HG02642 (cell line): Measurements from ENCODE around the gene CGB3.
"Not testable (repeated sequence)": the region's sequence is repeated elsewhere in the genome, so short reads cannot be mapped to it uniquely, and the experiment has no call there.

Source experiments
- ATAC-seq: cut with Tn5 transposase; IDR thresholded peaks from one replicate; pipeline ENCODE4 v1.9.1; 2021; ENCODE audit warnings: mild to moderate bottlenecking; ENCODE audit not compliant: unreplicated experiment, poor library complexity

Gene CGB3

DNA sequence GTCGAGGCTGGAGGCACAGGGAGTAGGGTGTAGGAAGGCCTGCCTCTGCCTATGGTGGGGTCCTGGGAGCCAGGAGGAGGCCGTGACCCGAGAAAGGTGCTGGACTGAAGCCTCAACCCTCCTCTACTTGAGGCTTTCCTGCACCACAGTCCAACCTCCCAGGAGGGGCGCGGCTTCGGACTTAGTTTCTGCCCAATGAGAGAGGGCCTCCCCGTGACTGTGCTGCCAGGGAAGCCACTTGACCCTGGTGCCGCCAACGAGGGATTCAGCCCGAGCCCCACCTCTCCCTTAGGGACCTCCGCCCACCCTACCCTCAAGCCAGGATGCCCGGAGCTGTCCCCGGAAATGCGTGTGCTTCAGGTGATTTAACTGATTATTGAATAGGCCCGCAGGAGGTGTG, at the start of gene CGB3:
Gene CGB3, minus strand, starts transcription at position 101 of the 400 bp plus-strand sequence. CDS start 362 bp downstream, outside the sequence.
- not testable (repeated sequence) for ATAC-seq

DNA sequence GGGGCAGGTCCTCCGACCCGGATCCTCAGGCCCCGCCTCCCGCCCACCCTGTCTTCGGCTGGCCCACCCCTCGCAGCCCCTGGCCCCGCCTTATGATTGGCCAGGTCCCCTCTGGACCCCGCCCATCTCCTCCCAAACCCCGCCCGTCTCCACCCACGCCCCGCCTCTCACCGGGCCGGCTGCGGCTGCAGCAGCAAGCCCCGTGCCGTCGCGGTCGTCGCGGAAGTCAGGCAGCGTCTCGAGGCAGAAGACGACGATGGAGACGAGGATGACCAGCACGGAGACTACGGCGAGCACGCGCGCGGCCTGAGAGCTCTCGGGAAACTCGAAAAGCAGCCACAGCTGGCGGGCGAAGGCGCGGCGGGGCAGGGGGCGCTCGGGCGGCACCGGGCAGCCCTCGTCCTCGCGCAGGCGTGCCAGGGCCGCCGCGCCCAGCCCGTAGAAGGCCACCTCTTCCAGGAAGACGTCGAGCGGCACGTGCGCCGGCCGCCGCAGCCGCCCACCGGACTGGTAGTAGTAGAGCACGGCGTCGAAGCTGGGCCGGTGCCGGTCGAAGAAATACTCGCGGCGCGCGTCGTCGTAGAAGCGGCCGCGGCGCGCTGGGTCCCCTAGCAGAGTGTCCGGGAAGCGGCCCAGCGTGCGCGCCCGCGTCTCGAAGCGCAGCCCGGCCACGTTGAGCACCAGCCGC, 47.9 kb upstream of the CGB3 start:
- no peak for ATAC-seq

DNA sequence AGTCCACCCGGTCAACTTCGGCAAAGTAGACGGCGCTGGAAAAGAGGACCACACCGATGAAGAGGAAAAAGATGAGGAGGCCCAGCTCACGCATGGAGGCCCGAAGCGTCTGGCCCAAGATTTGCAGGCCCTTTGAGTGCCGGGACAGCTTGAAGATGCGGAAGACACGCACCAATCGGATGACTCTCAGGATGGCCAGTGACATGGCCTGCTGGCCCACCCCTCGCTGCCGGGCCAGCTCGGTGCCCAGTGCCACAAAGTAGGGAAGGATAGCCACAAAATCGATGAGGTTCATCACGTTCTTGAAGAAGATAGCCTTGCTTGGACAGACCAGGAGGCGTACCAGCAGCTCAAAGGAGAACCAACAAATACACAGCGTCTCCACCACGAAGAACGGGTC, 46.3 kb upstream of the CGB3 start:
- ATAC-seq, result no peak

DNA sequence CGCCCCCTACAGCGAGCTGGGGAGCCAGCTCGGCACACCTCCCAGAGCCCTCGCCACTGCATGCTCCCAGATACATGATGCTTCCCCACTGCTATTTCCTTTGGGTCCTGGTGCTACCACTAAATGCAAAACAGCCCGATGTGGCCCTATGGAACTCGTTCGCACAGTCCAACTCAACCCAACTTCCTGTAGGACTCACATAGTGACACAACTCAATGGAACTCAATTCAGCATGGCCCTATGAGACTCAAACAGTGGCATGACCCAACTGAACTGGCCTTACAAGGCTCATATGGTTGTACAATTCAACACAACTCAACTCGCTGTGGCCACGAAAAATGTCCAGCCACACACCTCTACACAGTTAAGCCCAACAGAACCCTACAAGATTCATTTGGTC, 44.9 kb upstream of the CGB3 start:
- ATAC-seq, result no peak

DNA sequence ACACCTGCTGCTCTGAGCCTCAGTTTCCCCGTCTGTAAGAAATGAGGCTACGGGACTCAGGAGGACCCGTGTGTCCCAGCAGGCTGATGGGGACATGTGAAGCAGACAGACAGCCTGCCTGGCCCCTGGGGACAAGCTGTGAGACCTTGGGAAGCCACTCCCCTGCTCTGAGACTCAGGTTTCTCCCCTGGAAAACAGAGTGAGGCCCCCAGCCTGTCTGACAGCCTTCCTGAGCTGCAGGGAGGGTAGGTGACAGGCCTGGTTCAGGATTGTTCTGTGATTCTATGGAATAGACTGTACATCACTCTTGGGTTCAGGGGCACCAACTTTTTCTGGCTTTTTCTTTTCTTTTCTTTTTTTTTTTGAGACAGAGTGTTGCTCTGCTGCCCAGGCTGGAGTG, 43.4 kb upstream of the CGB3 start:
- ATAC-seq, result no peak

DNA sequence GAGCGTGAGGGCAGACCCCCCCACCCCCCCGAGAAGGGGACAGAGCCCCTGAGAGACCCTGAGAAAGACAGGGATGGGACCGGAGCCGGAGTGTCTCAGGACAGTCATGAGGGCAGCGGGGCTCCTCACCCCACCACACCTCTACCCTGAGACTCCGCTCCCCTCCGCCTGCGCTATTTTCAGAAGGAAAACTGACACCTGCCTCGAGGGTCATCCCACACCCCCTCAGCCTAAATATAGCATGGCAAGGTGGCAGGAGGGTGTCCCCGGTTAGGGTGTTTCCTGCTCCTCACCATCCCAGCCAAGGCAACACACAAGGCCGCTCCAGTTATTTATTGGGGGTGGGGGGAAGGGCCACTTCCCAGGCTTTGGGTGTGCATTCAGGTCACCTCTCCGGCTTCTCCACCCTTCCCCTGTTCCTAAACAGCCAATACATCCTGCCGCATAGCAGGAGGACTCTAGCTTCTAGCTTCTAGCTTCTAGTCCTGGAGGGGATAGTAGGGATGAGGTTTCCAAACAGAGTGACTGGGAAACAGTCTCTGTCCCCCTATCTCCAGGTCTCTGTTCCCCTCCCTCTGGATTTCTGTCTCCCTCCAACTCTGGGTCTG, 41.9 kb upstream of the CGB3 start:
- ATAC-seq, result no peak

DNA sequence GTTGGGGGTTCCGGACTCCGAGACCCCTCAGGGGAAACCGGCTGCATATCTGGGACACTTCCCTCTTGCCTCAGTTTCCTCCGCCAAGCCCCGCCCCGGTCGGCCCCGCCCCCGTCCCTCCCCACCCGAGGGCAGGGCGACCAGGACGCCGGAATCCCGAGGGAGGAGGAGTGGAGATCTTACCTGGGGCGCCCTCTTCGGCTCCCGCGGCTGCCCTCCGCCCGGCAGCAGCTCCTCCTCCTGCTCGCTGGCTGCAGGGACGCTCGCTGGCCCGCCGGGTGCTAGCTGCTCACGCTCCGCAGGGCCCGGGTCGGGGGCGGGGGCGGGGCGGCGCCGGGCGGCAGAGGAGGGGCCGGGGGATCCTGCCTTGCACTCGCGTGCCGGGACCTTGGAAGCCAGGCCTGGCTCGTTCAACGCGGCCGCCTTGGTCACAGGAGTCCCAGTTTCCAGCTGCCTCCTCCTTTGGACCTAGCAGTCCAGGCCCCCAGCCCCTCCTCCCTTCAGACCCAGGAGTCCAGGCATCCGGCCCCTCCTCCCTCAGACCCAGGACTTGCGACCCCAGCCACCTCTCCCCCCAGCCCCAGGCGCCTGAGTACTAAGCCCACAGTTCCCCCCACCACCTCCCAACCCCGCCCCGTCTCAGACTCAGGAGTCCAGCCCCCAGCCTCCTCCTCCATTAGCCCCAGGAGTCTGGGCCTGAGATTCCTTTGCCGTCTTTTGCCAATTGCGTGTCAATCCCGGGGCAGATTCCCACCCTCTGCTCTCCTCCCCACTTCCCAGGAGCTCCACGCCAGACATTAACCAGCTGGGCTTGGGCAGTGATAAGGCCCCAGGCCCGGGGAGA, 40.9 kb upstream of the CGB3 start, which contains the start of gene NTF4:
Gene NTF4, minus strand, starts transcription at position 51 of the 844 bp plus-strand sequence. CDS start 2,821 bp downstream, outside the sequence.
- ATAC-seq, result no peak

DNA sequence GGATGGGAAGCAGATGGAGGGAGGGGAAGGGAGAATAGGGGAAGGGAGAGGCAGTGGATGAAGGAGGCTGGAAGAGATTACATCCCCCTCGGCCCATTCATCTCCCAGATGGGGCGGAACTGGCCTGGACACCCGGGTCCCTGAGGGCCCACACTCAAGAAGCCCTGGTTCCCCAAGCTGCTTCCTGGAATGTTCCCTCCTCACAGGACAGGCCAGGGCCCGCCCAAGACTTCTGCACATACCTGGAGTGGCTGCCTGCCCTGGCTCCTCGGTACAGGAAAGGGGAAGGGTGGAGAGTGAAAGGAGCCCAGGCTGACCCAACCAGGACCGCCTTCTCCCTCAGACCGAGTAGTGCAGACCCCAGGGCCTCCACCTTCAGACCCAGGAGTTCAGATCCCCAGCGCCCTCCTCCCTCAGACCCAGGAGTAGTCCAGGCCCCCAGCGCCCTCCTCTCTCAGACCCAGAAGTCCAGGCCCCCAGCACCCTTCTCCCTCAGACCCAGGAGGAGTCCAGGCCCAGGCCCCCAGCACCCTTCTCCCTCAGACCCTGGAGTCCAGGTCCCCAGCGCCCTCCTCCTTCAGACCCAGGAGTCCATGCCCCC, 40.0 kb upstream of the CGB3 start:
- no peak for ATAC-seq

DNA sequence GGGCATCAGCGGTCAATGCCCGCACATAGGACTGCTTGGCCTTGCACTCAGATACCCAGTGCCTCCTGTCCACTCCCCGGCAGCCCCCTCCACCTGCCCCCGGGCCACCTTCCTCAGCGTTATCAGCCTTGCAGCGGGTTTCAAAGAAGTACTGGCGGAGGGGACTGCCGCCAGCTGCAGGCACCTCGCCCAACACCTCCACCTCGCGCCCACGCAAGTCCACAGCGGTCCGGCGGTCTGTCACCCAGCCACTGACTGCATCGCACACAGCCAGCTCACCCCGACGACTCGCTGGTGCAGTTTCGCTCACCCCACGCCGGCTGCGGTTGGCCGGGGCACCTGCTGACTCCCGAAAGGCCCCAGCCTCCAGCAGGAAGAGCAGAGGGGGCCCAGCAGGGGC, 37.3 kb upstream of the CGB3 start:
- ATAC-seq, result no peak

DNA sequence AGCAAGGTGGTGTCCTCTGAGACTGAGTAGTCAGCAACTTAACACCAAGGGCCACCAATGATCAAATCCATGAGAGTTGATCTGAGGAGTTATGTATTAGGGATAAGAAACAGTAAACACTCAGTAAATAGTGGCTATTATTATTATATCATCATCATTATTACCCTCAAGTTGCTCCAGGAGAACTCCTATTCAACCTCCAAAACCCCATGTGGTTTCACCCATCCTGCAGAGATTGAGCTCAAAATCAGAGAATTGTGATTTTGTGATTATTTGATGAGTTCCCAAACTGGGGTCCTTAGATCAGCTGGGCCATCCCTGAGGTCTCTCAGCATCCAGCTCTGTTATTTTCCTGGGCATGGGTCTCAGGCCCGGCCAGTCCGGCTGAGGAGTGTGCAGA, 36.9 kb upstream of the CGB3 start:
- ATAC-seq, result no peak

DNA sequence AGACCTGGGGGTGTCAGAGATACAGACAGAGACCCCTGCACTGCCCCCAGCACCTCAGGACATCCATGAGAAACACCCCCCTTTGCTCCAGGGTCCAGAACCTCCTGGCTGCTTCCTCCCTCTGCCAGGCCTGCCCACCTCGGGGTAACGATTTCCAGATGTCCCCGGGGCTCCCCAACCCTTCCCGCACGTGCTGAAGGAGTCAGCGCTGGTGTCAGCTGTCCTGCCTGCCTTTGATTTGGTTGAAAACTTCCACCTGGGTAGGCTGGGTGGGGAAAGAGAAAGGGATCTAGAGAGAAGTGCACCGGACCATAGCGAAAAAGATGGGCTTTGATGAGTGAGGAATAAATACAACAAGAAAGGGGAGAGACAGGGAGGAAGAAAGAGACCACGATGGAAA, 34.9 kb upstream of the CGB3 start:
- no peak for ATAC-seq

DNA sequence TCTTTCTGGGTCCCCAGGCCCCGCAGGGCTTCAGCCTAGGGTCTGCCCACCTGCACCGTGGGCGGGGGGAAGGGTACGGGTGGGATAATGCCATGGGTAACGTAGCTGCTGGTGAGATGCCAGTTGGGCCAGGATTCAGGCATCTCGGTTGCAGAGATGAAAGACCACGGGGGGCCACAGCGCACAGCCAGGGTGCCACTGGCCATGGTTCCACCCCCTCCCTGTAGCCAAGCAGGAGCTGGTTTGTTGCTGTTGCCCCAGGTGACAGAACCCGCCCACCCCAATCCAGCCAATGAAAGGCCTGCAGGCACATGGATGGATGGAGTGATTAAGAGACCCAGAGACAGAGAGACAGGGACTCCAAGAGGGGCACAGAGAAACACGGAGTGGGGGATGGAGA, 34.4 kb upstream of the CGB3 start:
- ATAC-seq, result no peak

DNA sequence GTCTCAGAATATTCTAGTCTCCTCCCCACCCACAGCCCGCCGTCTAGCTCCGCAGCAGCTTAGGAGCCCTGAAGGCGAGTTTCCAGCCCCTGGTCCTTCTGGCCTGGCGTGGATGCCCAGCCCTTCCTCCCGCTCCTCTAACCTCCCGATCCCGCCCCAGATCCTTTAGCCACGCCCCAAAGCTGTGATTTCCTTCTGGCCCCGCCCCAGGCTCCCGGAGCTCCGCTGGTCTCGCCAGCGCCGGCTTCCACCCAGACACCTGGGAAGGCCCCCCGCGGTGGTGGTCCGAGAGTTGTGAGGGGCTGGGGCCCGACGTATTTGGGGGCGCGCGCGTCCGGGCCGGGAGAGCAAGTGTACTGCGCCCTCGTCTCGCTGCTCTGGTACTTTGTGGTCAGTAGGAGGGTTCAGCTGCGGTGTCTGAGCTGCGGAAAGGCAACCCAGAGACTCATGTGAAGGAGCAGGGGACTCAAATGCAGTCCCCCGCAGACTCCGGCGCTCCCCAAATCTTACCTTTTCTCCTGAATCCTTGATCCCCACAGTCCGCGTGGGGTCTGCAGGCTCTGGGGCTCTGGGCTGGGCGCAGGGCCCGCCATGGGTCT, 33.6 kb upstream of the CGB3 start, which contains the start of gene CGB7:
Gene CGB7, minus strand, starts transcription at position 114 of the 599 bp plus-strand sequence. CDS start 2,374 bp downstream, outside the sequence.
- no peak for ATAC-seq

DNA sequence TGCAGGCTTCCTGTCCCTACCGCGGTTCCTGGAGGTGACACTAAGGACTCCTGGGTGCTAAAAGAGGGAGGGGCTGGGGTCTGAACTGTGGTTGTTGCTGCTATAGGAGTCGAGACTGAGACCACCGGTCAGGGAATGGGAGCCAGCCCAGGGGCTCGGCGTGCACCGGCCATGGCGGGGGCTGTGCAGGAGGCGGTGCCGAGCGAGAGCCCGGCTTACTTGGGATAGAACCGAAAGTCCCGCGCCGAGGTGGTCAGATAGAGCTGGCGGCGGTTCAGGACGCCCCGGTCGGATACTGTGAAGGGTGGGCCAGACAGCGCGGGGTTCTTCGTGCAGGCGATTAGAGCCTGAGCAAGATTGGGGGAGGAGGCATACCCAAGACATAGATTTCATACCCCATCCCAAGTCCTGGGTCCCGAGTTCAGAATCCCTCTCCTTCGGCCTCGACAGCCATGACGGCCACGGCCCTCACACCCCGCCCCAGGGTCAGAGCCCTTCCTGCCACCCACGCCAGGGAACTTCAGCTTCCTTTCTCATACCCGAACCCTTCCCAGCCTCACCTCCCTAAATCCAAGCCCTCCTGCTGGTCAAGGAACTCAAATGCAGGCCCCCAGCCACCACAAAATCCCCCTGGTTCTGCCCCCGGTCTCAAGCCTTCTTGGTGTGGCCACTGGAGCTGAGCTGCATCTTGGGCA, 32.9 kb upstream of the CGB3 start:
- ATAC-seq, result not testable (repeated sequence)

DNA sequence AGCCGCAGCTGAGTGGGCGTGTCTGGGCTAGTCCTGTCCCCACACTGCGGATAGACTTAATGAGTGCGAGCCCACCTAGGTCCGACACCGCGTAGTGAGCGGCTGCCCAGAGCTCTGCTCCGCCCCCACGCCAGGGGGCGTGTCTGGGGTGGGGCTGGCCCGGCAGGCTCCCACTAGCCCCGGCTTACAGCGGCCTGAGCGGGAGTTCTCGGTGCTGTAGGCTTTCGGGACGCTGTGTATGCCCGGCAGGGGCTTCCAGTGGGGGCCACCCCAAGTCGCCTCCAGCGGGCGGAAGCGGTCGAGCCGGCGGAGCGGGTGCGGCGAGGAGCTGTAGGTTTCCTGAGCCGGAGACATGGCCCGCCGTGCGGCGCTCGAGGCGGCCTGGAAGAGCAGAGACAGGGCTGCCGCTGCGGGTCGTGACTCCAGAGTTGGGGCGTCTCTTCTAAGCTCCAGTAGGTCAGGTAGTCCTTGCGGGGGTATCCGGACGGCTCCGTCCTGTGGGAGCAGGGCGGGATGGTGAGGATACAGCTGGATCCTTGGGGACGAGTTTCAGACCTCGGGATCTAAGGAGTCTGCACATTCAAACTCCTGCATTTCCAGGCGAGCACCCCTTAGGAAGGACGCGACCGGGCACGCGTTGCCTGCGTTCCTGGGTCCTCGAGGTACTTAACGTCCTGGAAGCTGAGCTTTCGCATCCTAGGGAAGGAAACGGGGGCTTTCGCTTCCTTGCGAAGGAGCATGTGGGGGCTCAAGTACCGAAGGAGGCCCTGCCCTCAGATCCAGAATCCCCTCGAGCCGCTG, 32.2 kb upstream of the CGB3 start:
- peak; percentile 68 for ATAC-seq

DNA sequence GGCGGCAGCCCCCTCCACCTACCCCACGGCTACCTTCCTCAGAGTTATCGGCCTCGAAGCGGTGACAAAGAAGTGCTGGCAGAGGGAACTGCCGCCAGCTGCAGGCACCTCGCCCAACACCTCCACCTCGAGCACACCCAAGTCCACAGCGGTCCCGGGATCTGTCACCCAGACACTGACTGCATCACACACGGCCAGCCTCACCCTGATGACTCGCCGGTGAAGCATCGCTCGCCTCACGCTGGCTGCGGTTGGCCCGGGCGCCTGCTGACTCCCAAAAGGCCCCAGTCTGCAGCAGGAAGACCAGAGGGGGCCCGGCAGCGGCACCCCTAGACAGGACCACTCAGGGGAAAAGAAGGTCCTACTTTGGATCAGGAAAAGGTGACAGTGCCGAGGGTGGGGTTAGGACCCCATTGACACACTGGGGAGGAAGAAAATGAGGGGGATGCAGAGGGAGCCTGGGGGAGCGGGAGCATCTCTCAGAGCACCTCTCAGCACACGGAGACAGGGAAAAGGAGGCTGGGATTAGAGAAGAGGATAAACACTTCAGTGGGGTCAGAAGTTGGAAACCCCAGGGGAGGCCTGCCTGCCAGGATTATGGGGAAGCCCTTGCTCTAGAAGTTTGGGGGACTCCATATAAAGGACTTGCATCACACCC, 26.4 kb upstream of the CGB3 start:
- ATAC-seq, result not testable (repeated sequence)

DNA sequence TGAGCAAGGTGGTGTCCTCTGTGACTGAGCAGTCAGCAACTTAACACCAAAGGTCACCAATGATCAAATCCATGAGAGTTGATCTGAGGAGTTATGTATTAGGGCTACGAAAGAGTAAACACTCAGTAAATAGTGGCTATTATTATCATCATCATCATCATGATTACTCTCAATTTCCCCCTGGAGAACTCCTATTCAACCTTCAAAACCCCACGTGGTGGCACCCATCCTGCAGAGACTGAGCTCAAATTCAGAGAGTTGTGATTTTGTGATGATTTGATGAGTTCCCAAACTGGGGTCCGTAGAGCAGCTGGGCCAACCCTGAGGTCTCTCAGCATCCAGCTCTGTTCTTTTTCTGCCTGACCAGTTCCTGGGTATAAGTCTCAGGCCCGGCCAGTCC, 25.7 kb upstream of the CGB3 start:
- ATAC-seq, result not testable (repeated sequence)

DNA sequence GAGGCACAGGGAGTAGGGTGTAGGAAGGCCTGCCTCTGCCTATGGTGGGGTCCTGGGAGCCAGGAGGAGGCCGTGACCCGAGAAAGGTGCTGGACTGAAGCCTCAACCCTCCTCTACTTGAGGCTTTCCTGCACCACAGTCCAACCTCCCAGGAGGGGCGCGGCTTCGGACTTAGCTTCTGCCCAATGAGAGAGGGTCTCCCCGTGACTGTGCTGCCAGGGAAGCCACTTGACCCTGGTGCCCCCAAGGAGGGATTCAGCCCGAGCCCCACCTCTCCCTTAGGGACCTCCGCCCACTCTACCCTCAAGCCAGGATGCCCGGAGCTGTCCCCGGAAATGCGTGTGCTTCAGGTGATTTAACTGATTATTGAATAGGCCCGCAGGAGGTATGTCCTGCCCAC, 24.9 kb upstream of the CGB3 start, which contains the start of gene CGB8:
Gene CGB8, minus strand, starts transcription at position 101 of the 400 bp plus-strand sequence. CDS start 372 bp downstream, outside the sequence.
- not testable (repeated sequence) for ATAC-seq
